ENCODE measurements around the gene KCNJ4.
"Not testable (repeated sequence)": the region's sequence is repeated elsewhere in the genome, so short reads cannot be mapped to it uniquely, and the experiment has no call there.

Gene KCNJ4

DNA sequence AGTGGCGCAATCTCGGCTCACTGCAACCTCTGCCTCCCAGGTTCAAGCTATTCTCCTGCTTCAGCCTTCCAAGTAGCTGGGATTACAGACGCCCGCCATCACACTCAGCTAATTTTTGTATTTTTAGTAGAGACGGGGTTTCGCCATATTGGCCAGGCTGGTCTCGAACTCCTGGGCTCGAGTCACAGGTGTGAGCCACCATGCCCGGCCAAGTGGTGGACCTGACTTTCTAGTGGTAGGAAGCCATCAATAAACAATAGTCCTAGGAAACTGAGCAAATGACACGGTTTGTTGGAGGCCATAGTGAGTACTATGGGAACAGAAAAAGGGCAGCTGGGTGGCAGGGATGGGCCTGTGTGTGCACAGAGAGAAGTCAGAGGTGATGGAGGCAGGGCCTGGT is 15.2 kb upstream of the KCNJ4 start:
- DNase-seq = not testable (repeated sequence)

DNA sequence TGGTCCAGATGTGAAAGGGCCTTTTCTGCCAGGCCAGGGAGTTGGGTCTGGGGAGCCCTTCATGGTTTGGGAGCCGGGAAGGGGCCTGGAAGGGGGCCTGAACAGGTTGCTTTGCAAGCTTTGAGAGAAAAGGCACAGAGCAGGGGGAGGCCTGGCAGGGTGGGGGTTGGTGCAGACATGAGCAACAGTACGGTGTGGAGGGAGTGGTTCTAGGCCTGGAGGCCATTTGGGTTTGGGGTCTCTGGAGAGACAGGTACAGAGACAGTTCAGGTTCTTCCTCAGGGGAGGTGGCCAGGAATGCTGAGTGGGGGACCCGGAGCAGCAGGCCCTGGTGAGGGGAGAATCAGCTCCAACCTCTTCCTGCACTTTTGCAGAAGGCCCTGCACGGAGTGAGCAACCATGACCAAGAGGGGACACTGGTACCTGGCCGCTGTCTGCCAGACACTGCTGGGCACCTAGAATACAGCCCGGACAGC is 14.3 kb upstream of the KCNJ4 start:
- no peak for DNase-seq

DNA sequence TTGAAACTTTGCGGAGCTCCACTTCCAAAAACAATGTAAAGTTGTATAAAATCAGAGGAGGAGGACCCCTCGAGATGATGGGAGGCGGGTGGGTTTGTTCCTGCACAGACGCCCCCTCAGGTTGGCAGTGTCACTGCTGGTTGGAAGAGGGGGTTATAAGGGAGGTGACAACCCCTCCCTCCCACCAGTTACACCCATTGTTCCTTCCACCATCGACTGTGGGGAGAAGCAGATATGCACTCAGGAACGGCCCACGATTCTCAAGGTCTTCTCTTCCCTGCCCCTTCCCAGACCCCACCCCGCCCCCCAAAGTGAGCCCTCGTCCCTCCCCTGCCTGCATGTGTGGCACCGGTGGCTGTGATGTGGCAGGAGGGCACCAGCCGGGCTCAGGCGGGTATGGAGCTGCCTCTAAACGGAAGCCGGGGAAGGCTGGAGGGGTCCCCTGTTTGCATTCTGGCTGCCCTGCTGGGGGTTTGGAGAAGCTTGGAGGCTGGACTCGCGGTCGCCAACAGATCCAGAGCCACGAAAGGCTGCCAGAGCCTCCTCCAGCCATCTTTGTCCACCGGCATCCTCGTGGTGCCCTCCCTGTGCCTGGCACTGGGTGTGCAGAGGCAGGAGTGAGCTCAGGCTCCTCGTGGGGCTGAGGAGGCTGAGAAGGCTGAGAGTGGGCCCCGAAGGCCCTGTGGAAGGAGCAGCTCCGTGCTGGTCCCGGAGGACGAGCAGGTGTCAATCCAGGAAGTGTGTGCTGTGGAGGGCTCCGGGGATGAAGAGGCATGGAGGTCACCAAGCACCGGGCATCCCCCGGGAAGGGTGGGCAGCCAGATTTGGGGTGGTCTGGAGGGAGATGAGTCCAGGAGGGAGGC is 13.7 kb upstream of the KCNJ4 start:
- DNase-seq = no peak

DNA sequence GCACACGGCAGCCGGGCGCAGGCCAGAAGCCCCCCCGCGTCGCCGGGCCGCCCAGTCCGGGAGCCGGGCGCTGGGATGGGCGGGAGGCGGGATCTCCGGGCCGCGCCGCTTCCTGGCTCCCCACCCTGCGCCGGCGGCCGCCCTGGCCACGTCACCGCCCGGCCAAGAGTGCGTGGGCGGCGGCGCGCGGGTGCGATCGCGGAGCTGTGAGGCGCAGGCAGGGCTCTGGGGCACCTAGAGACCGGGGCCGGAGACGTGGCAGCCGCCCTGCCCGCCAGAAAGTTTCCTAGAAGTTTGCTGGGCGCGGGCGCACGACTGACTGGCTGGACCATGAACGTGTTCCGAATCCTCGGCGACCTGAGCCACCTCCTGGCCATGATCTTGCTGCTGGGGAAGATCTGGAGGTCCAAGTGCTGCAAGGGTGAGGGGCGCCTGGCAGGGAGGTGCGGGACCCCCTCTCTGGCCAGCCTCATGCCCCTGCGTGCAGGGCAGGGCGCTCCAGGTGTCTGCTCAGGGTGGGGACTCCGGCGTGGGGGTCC is 13.0 kb upstream of the KCNJ4 start, which contains the start of gene KDELR3:
KDELR3 (plus strand) TSS at position 193 of the 539 bp plus-strand sequence; CDS start at position 331, 138 bp downstream.
- DNase-seq = peak; percentile 56 to 71

DNA sequence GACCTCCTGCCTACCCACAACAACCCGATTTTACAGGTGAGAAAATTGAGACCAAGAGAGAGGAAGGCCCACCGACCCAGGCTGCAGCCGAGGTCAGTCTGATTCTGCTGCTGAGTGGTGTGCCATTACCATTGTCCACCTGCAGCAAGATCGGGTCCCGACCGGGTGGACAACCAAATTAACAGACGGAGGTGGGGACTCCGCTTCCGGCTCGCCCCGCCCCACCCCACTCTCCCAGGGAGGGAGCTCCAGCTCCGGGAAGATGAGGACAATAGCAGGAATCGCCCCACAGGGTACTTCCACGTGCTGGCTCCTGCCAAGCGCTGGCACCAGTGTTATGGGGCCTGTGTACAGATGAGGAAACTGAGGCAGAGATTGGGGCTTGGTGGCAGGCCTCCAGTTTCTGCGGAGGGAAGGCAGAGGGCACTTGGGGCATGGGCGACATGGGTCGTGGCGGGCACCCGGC is 12.5 kb upstream of the KCNJ4 start:
- no peak for DNase-seq

DNA sequence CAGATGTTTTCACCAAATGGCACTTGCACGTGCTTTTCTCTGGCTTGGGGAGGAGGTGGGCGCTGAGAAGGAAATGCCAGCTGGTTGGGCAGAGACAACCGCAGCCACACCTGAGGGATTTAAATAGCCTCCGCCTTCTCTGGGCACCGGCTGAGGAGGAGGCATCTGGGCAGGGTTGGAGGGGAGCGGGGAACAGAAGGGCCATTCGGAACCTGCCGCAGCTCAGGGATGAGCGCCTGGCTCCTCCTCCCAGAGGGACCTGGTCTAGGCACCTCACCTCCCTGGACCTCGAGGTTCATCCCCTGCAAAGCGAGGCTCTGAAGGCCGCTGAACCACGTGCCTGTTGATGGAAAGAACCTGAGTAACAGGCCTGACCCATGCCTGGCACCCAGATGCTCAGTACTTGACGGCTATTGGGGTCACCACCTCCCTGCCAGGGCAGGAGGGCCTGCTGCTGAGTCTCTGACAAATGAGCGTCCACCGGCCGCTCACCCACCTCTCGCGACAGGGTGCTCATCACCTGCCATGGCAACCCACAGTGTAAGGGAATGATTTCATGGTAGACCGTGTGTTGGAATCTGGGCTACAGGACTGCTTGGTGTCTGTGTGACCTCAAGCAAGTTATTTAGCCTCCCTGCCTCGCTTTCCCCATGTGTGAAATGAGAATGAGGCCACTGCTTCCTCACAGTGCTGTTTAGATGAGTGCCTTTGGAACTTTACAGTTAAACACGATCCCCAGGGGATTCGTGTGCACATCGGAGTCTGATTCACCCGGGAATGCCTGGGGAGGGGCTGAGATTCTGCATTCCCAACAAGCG is 10.9 kb upstream of the KCNJ4 start:
- DNase-seq = no peak

DNA sequence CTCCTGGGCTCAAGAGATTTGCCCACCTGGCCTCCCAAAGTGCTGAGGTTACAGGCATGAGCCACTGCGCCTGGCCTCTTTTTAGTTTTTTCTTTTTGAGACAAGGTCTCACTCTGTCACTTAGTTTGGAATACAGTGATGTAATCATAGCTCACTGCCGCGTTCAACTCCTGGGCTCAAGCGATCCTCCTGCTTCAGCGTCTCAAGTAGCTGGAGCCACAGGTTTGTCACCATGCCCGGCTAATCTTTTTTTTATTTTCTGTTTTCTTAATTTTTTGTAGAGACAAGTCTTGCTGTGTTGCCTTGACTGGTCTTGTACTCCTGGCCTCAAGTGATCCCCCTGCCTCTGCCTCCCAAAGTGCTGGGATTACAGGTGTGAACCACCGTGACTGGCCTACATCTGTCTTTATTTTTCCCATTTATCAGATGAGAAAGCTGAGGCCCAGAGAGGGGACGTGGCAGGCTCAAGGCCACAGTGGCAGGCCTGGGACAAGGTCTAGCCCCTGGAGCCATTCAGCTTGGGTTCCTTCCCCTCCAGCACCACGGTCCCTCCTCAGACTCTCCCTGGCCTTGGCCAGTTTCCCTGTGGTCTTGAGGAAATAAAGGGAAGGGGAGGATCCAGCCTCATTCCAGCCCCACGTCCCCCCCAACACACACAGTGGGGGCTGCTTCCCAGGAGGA is 10.1 kb upstream of the KCNJ4 start:
- no peak for DNase-seq

DNA sequence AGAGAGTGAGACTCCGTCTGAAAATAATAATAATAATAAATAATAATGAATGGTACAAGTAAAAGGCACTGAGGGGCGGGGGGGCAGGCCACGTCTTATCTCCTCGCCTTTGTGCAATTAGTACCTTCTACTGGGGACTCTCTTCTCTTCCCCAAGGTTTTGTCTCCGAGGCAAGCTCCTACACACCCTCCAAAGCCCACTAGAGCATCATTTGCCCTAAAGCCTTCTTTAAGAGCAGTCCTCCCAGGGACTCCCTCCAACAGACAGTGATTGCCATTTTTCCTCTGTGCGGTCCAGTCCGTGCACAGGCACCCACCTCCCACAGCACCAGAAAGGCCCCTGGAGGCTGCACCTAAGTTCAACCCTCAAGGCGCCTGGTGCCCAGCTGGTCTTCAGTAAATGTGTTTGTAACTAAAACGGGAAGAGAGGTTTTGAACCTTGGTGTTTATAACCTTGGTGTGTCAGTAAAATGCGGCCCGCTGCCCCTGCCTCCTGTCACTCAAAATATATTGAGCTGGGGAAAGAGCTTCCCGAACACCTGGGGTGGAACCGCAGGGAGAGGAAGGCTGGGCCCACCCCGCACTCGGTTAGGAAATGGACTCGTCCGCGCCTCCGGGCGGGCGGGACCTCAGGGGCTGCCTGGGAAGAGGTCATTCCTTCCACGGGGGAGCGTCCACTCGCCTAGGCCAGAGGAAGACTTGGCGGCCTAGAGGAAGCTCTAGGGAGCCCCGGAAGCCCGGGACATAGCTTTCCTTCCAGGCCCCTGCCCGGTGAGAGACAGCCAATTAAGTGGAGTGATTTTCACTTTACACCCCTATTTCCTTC is 8.2 kb upstream of the KCNJ4 start:
- DNase-seq = no peak

DNA sequence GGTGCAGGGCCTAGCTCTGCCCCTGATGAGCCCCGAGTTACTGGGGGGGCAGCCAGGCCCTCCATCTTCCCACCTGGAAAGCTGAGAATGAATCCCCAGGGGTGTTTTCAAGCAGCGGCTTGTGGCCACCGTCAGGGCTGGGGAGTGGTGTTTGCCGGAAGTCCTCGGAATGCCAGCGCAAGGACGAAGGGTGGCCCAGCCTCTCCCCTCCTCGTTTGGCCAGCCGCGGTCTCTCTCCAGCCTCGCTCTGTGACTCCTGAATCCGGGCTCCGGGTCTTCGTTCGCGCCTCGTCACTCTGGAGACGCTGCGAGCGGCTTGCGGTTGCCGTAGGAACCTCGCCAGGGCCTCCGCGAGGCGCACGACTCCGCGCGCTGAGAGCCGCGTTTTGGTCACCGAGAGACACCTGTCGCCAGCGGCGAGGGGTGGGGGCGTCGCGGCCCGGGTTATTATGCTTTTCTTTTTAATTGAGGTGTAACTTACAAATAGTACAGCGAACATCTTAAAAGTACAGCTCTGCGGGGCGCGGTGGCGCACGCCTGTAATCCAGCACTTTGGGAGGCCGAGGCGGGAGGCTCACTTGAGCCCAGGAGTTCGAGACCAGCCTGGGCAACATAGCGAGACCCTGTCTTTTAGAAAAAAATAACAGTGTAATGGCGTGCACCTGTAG is 6.5 kb upstream of the KCNJ4 start:
- DNase-seq = peak; percentile 54

DNA sequence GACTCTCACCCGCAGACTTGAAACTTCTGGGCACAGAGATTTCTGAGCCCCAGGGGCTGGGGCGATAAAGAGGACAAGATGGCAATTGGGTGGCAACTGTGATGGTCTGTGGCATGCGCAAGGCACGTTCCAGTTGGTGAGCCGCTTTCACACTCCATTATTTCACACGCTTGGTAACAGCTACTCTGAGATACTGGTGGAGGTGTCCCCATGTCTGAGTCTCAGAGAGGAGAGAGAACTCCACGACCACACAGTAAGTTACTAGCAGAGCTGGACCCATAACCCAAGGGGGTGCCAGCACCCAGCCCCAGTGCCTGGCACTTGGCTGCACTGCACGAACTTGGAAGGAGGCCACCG is 6.0 kb upstream of the KCNJ4 start:
- no peak for DNase-seq

DNA sequence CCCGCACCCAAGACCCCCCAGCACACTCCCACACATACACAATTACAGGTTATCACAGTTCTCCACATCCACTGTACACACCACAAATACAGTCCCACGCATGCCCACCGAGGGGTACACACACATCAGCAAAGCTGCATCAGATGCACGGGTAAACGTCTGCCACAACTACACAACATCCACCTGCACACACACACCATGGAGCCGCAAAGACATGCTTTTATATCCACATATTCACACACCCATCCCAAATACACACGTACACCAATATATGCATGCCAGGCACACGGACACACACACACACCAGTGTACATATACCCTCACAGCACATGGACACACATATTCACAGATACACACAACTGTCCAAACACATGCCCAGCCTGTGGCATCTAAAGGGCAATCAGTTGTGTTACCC is 5.4 kb upstream of the KCNJ4 start:
- no peak for DNase-seq

DNA sequence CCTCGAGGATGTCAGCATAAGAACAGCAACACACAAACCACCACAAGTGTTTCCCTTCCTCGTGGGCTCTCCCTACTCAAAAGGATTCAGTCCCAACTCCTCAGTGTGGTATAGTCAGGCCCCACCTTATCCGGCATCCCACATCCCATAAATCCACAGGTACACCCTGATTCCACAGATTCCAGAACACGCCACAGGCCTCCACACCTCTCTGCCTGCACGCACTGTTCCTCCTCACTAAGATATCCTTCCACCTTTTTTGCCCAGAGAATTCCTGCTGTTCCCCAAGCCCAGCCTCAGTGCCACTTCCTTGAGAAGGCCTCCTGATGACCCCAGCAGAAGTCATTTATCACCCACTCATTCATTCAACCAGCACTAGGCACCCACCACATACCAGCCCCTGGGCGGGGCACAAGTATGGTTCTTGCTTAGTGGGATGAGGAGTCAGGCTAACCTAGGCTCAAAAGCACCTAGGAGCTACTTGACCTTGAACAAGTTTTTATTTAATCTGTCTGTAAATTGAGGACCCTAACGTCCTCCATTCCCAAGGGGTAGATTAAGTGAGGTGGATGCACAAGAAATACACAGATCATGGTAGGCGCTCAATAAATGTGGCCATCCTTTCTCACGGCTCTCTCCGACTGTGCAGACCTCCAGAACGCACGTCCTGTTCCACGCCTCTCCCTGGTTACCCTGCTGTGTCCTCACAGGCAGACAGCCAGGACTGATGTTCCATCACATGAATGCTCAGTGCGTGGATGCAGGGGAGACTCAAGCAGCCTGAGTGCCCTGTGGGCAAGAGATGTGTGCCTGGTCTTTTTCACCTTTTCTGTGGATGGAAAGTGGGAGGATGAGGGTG is 2.1 kb upstream of the KCNJ4 start:
- DNase-seq = no peak

DNA sequence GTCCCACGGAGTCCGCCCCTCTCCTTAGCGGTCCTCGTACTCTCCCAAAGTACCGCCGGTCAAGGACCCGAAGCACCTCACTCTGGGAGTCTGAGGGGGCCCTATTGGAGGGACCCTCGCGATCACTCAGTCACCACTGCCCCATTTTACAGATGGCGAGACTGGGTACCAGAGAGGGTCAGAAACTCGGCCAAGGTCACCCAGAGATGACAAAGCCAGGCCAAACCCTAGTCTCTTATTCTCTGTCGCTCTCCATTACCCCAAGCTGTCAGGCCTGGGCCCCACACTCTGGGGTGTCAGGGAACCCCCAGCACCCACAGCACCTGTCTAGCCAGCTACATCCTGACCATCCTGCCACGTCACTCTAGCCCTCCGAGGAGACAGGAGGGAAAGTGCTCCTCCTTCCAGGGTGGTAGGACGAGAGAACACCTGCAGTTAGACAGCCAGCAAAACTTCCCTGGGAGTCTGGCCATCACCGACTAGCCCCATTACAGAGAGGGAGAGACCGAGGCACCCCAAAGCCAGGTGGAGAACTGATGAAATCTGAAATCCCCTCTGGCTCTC is 1.4 kb upstream of the KCNJ4 start:
- no peak for DNase-seq

DNA sequence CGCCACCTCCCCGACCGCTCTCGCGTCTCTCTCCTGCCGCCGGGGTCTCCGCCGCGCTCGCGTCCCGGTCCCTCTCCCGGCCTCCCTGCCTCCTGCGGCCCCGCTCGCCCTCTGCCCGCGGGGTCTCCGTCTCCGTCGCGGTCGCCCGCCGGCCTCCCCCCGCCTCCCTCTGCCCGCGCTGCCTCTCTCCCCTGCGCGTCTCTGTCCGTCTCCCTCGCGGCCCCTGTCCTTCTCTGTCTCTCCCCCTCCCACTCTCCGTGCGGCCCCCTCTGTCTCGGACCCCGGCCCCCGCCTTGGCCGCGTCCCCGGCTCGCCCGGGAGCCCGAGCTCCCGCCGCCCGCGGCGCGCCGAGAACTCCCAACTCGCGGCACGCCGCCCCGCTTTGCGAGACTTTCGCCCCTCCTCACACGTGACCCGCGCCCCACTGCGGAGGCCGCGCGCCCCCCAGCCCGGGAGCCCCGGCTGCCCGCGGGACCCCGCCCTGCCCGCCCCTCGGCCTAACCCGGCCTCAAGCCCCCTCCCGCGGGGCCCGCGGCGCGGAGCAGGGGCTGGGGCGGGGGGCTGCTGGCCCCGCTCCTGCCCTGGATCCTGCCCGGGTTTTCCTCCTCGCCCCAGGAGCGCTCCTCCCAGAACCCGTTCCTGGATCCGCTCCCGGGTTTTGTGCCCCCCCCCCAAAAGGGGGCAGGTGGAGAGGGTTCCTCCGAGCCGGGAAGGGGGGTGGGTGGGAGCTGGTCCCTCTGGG is 702 bp upstream of the KCNJ4 start:
- no peak for DNase-seq

DNA sequence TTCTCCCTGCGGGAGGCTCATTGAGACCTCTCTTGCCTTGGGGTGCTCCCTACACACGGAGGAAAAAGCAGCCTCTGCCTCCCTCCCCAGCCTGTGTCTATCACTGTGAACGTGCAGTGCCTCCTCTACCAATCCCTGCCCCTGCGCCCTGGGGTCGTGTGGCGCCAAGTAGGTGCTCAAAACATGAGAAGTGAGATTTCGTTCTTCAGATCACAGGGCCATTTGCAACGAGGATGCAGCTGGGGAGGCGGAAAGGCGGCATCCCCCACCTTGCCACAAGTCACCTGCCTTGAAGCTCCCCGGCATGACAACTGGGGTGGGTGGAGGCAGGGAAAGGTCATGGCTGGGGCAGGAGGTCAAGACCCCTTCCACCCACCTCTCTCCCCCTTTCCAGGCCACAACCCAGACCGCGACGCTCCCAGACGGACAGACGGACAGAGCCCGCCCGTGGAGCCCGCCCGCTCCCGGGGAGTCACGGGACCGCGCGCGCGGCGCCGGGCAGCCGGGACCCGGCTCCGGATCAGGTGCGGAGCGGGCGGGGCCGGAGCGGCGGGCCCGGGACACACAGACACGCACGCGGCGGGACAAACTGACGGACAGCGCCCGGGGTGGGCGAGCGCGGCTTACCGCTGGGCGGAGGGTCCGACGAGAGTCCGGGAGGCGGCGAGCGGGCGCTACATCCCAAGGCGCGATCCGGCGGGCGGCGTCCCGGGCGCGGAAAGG is 485 bp downstream of the KCNJ4 start:
- DNase-seq = no peak

DNA sequence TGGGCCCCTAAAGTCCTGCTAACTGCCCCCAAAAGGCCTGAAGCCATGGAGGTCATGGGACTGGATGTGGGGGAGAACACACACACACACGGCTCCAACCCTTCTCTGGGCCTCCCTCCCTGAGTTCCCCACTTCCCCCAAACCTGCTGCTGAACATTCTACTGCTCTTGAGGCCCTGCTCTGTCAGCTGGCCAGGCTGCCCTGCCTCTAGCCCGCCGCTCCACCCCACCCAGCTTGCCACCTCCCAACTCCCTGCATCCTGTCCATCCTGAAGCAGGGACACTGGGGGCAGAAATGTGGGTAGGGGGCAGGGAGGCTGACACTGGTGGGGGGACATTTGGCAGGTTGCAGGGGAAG is 1.0 kb downstream of the KCNJ4 start:
- no peak for DNase-seq

DNA sequence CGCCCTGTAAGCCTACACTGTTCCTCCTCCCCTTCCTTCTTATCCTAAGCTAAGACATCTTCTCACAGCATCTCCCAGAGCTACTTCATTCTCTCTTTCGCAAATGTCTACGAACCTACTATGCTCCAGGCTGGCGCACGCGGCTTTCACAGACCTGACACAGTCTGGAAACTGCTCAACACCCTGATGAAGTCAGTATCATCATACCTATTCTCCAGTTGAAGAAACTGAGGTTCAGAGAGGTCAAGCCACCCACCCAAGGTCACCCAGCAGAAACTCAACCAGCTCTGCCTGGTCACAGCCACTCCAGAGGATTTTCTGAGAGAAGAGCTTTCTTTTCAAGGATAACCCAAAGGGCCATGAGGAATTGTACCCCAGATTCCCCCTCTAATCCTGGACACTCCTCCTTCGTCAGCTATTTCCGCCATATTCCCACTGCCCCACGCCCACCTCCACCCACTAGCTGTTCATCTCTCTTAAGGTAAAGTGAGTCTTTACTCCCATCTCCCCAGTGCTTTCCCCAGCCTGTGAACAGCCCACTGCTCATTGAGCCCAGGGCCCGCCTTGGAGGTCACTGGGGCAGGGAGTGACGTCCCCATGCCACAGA is 1.8 kb downstream of the KCNJ4 start:
- no peak for DNase-seq

Measured in inflammatory macrophage (primary cell).